ENCODE measurements around the gene CC2D2A. TPM values are rescaled to one million over a fixed set of nuclear protein-coding genes. Genes with fewer than 3 reads are reported as not detected.
"Not testable (repeated sequence)": the region's sequence is repeated elsewhere in the genome, so short reads cannot be mapped to it uniquely, and the experiment has no call there.

The CC2D2A gene
- total RNA-seq, 1 donor from 2014 or later, result 2.8 TPM

- peak in 1 of 2 donors; percentile 81 for DNase-seq (ENCODE audit: low read depth in 2 of 2)
Measured at GRCh38 chr4:15515106-15515505, 45.4 kb downstream of the CC2D2A start.

GRCh38 chr4:15516494-15516893 lies 46.8 kb downstream of the CC2D2A start:
- DNase-seq (ENCODE audit: low read depth in 2 of 2), result peak in 1 of 2 donors; percentile 55

- not testable (repeated sequence) for DNase-seq (ENCODE audit: low read depth in 2 of 2)
Measured at GRCh38 chr4:15517681-15518080, 48.0 kb downstream of the CC2D2A start.

- DNase-seq (ENCODE audit: low read depth in 2 of 2), result no peak
Measured at GRCh38 chr4:15521442-15522039, 51.9 kb downstream of the CC2D2A start.

- no peak for DNase-seq (ENCODE audit: low read depth in 2 of 2)
Measured at GRCh38 chr4:15525080-15525479, 55.4 kb downstream of the CC2D2A start.

GRCh38 chr4:15526924-15527592 lies 57.4 kb downstream of the CC2D2A start:
- no peak for DNase-seq (ENCODE audit: low read depth in 2 of 2)

- DNase-seq (ENCODE audit: low read depth in 2 of 2), result no peak
Measured at GRCh38 chr4:15531792-15532191, 62.1 kb downstream of the CC2D2A start.

GRCh38 chr4:15533817-15534216 lies 64.1 kb downstream of the CC2D2A start:
- DNase-seq (ENCODE audit: low read depth in 2 of 2), result no peak

GRCh38 chr4:15535599-15535998 lies 65.9 kb downstream of the CC2D2A start:
- DNase-seq (ENCODE audit: low read depth in 2 of 2), result no peak

GRCh38 chr4:15536552-15537499 lies 67.1 kb downstream of the CC2D2A start:
- peak in 1 of 2 donors; percentile 17 for DNase-seq (ENCODE audit: low read depth in 2 of 2)

GRCh38 chr4:15541941-15542340 lies 72.3 kb downstream of the CC2D2A start:
- DNase-seq (ENCODE audit: low read depth in 2 of 2), result no peak

GRCh38 chr4:15542760-15543159 lies 73.1 kb downstream of the CC2D2A start:
- DNase-seq (ENCODE audit: low read depth in 2 of 2), result peak in 1 of 2 donors; percentile 70

- DNase-seq (ENCODE audit: low read depth in 2 of 2), result no peak
Measured at GRCh38 chr4:15543537-15544247, 74.0 kb downstream of the CC2D2A start.

GRCh38 chr4:15544248-15544729 lies 74.6 kb downstream of the CC2D2A start:
- no peak for DNase-seq (ENCODE audit: low read depth in 2 of 2)

GRCh38 chr4:15545371-15545770 lies 75.7 kb downstream of the CC2D2A start:
- no peak for DNase-seq (ENCODE audit: low read depth in 2 of 2)

- no peak for DNase-seq (ENCODE audit: low read depth in 2 of 2)
Measured at GRCh38 chr4:15547392-15547791, 77.7 kb downstream of the CC2D2A start.

- peak in 1 of 2 donors; percentile 4 for DNase-seq (ENCODE audit: low read depth in 2 of 2)
Measured at GRCh38 chr4:15550491-15550890, 80.8 kb downstream of the CC2D2A start.

GRCh38 chr4:15551740-15552446 lies 82.2 kb downstream of the CC2D2A start:
- no peak for DNase-seq (ENCODE audit: low read depth in 2 of 2)

- no peak for DNase-seq (ENCODE audit: low read depth in 2 of 2)
Measured at GRCh38 chr4:15552557-15553362, 83.1 kb downstream of the CC2D2A start.
